HepG2 (cell line): ENCODE measurements around the gene PRR15L. TPM values are rescaled to one million over a fixed set of nuclear protein-coding genes. Genes with fewer than 3 reads are reported as not detected.

Experiments
- ATAC-seq: fragments of 200-7000 bp; cut with Tn5 transposase; 3 replicates; pipeline ENCODE4 v1.9.1; 2020; ENCODE audit warnings: mild to moderate bottlenecking, moderate library complexity
- BruUV-seq: library from RNA; stranded (reverse); fragments of 400-500 nt; replicated peaks from 2 replicates; lab custom pipeline; 2021; lab: Mats Ljungman, UMichigan
- CTCF ChIA-PET: fragments of 300-600 bp; formaldehyde crosslinking; extraction: SDS; loops from one replicate; lab custom pipeline; 2021; ENCODE audit warnings: low total read pairs, inconsistent platforms, low intra/inter-chr PET ratio; lab: Yijun Ruan, JAX
- POLR2A ChIA-PET: fragments of 350-600 bp; sonication (Branson Sonifier 250); formaldehyde crosslinking; loops from one replicate; lab custom pipeline; 2020; ENCODE audit warnings: antibody characterized with exemption, inconsistent platforms; lab: Yijun Ruan, JAX
- DNase-seq: peaks from one replicate; pipeline ENCODE4 v3.0.0-alpha.2; 2015; ENCODE audit warnings: low spot score
- FAIRE-seq: peaks from 3 replicates; lab custom pipeline; 2011; peaks lifted over from hg19 to GRCh38; lab: Jason Lieb, UNC
- H2AFZ ChIP-seq: one replicate; pipeline ENCODE4 v1.6.1; 2011; ENCODE audit warnings: low read length, inconsistent platforms
- H3K27ac ChIP-seq: fragments of 300-600 bp; 3 replicates; pipeline ENCODE4 v1.8.0; 2011; ENCODE audit warnings: mixed run types, mild to moderate bottlenecking, mixed read lengths, low read length, inconsistent platforms; ENCODE audit not compliant: insufficient read depth; ENCODE audit errors: extremely low read length
- H3K27me3 ChIP-seq, 2 experiments: fragments of 200-600 bp in 1 of 2; 2 replicates in 1 of 2; 3 replicates in 1 of 2; pipeline versions ENCODE4 v1.6.0 to v1.8.0; 2011; ENCODE audit warnings: low read length in 2 of 2, mild to moderate bottlenecking in 2 of 2, moderate library complexity in 2 of 2, inconsistent platforms in 1 of 2; ENCODE audit not compliant: insufficient read depth in 2 of 2, control insufficient read depth in 1 of 2
- H3K36me3 ChIP-seq, 2 experiments: fragments of 200-600 bp in 1 of 2; replicated peaks in 1 of 2; 2 replicates in 1 of 2; 3 replicates in 1 of 2; pipeline versions ENCODE4 v1.5.1 to v1.8.0; 2011; ENCODE audit warnings: low read length in 2 of 2, inconsistent platforms in 1 of 2; ENCODE audit not compliant: insufficient read depth in 2 of 2, control insufficient read depth in 1 of 2
- H3K4me1 ChIP-seq: 2 replicates; pipeline ENCODE4 v1.5.1; 2012; ENCODE audit warnings: low read length, inconsistent platforms; ENCODE audit not compliant: insufficient read depth
- H3K4me2 ChIP-seq: 2 replicates; pipeline ENCODE4 v1.6.0; 2011; ENCODE audit warnings: low read depth, low read length, inconsistent platforms
- H3K4me3 ChIP-seq, 3 experiments: fragments of 200-600 bp in 1 of 3; sonication (generic), shearing (Covaris generic) in 1 of 3; replicated peaks in 1 of 3; 2 replicates each; pipeline ENCODE4 v1.5.1; 2011 to 2016; ENCODE audit warnings: low read length in 3 of 3, inconsistent platforms in 2 of 3, low read depth in 2 of 3, mild to moderate bottlenecking in 2 of 3, control low read depth in 1 of 3, mixed read lengths in 1 of 3; ENCODE audit not compliant: insufficient read depth in 1 of 3
- H3K79me2 ChIP-seq: one replicate; pipeline ENCODE4 v1.6.1; 2011; ENCODE audit warnings: low read length, inconsistent platforms; ENCODE audit not compliant: insufficient read depth
- H3K9ac ChIP-seq: 2 replicates; pipeline ENCODE4 v1.6.0; 2011; ENCODE audit warnings: mild to moderate bottlenecking, low read depth, low read length, inconsistent platforms; ENCODE audit not compliant: insufficient read depth
- H3K9me3 ChIP-seq: 2 replicates; pipeline ENCODE4 v1.5.1; 2012; ENCODE audit warnings: mild to moderate bottlenecking, low read length
- H4K20me1 ChIP-seq: 2 replicates; pipeline ENCODE4 v1.6.0; 2011; ENCODE audit warnings: inconsistent platforms, mild to moderate bottlenecking, low read length, moderate library complexity; ENCODE audit not compliant: insufficient read depth
- ARNTL ChIP-seq: sonication (generic); formaldehyde crosslinking; IDR thresholded peaks from 2 replicates; pipeline ENCODE4 v1.4.0; 2020; ENCODE audit warnings: mild to moderate bottlenecking, missing genetic modification reagents
- CCDC6 ChIP-seq: sonication (generic); formaldehyde crosslinking; IDR thresholded peaks from 2 replicates; pipeline ENCODE4 v1.8.1; 2022; ENCODE audit warnings: mild to moderate bottlenecking, missing genetic modification reagents, moderate library complexity
- DNMT3B ChIP-seq: conservative IDR thresholded peaks from 2 replicates; pipeline ENCODE4 v1.6.1; 2016; ENCODE audit warnings: missing biosample characterization, control low read depth
- KLF16 ChIP-seq, 2 experiments: sonication (generic) in 1 of 2; formaldehyde crosslinking in 1 of 2; IDR thresholded peaks; 2 replicates each; pipeline versions ENCODE4 v1.6.1 to v1.8.0; 2016 to 2023; ENCODE audit warnings: missing genetic modification reagents in 2 of 2, missing compliant biosample characterization in 1 of 2
- MED8 ChIP-seq: sonication (generic); formaldehyde crosslinking; IDR thresholded peaks from 2 replicates; pipeline ENCODE4 v1.8.1; 2023; ENCODE audit warnings: mild to moderate bottlenecking, missing genetic modification reagents; ENCODE audit not compliant: insufficient replicate concordance
- SATB2 ChIP-seq: sonication (generic); formaldehyde crosslinking; IDR thresholded peaks from 2 replicates; pipeline ENCODE4 v1.5.0; 2020; ENCODE audit warnings: missing genetic modification reagents
- SKI ChIP-seq: fragments of 450-650 bp; IDR thresholded peaks from one replicate; pipeline ENCODE4 v1.6.1; 2018; ENCODE audit warnings: mild to moderate bottlenecking; ENCODE audit not compliant: partially characterized antibody
- XRCC5 ChIP-seq: fragments of 200-400 bp; formaldehyde crosslinking; optimal IDR thresholded peaks from 2 replicates; pipeline ENCODE3; 2017; ENCODE audit warnings: mild to moderate bottlenecking, low read length
- YEATS4 ChIP-seq: sonication (generic); formaldehyde crosslinking; IDR thresholded peaks from 2 replicates; pipeline ENCODE4 v1.4.0; 2020; ENCODE audit warnings: missing genetic modification reagents, borderline replicate concordance
- ZFP1 ChIP-seq: IDR thresholded peaks from 2 replicates; pipeline ENCODE4 v1.6.1; 2016
- ZFY ChIP-seq: sonication (generic); formaldehyde crosslinking; IDR thresholded peaks from 2 replicates; pipeline ENCODE4 v1.4.0; 2020; ENCODE audit warnings: missing genetic modification reagents
- ZMYM4 ChIP-seq: sonication (generic); formaldehyde crosslinking; IDR thresholded peaks from 2 replicates; pipeline ENCODE4 v1.8.1; 2023; ENCODE audit warnings: mild to moderate bottlenecking, missing genetic modification reagents
- ZNF629 ChIP-seq: sonication (generic); formaldehyde crosslinking; conservative IDR thresholded peaks from 2 replicates; pipeline ENCODE4 v1.5.0; 2020; ENCODE audit warnings: missing genetic modification reagents
- WGBS: methylation state at CpG from one replicate; pipeline ENCODE4 v1.1.6; 2017; ENCODE audit warnings: low lambda C conversion rate; 5-methylcytosine and 5-hydroxymethylcytosine counted together
- in situ Hi-C: cut with HindIII; loops from 2 replicates; pipeline ENCODE4 v1.10.0; 2017; ENCODE audit warnings: low pct_unique_long_range_greater_than_20kb; ENCODE audit not compliant: extremely low pct_ligation_motif_present
- intact Hi-C: fragments of 100-400 bp; cut with micrococcal nuclease; formaldehyde crosslinking; loops from one replicate; pipeline ENCODE4 v1.10.0; 2022; ENCODE audit not compliant: unreplicated experiment
- polyA plus RNA-seq, 8 experiments: library from polyadenylated mRNA; depleted of rRNA in 3 of 8; stranded (reverse) in 7 of 8; unstranded in 1 of 8; fragments of >200 nt; fragmentation: Illumina TruSeq in 4 of 8; extraction: Trizol in 4 of 8; gene quantifications; 2 replicates each; pipeline versions ENCODE4 v1.2.1 to v1.2.3, GENCODE V29; 2011 to 2016; ENCODE audit warnings: low read depth in 4 of 8, missing spikeins in 1 of 8, mixed read lengths in 1 of 8; ENCODE audit not compliant: insufficient read depth in 1 of 8
- total RNA-seq, 5 experiments: library from RNA; depleted of rRNA; stranded (reverse); fragments of >200 nt; fragmentation: Illumina TruSeq; extraction: Trizol; gene quantifications; 2 replicates each; pipeline ENCODE4 v1.2.3, GENCODE V29; 2016; ENCODE audit warnings: low read depth in 1 of 5
- TF ChIP-seq, protein P1 (sequence below), 2 experiments: fragments of 450-650 bp in 1 of 2; sonication (generic) in 1 of 2; formaldehyde crosslinking in 1 of 2; IDR thresholded peaks; 2 replicates each; pipeline versions ENCODE4 v1.6.1 to v1.8.0; 2016 to 2022; ENCODE audit warnings: antibody characterized with exemption in 1 of 2, mild to moderate bottlenecking in 1 of 2, missing genetic modification reagents in 1 of 2
- TF ChIP-seq, protein P2 (sequence below): sonication (generic); formaldehyde crosslinking; conservative IDR thresholded peaks from 2 replicates; pipeline ENCODE4 v1.4.0; 2020; ENCODE audit warnings: missing genetic modification reagents

Gene PRR15L
- total and polyA plus RNA-seq, 2 of the 13 experiments (the other 11 are each of a cell fraction or from before 2014, with no cell fraction given), result 0.44 to 2.0 TPM

- H3K79me2 ChIP-seq, result peaks cover 17% of the 10 kb centered on the region
- H3K4me2 ChIP-seq, result no peak overlapping the region
- in situ Hi-C loops, result no loop called here
- BruUV-seq, result no TSS peak
- H3K9ac ChIP-seq, result no peak overlapping the region
- no peak overlapping the region for H3K4me3 ChIP-seq
- POLR2A ChIA-PET, result interaction anchor here (9.9 kb wide), 1 partner anchor 18 kb away, joined by 267 read pairs; the partner anchor contains the start of gene PRR15L
- H3K9me3 ChIP-seq, result no peaks in the 10 kb centered on the region
- peaks cover 19 to 41% of the 10 kb centered on the region in 2 experiments for H3K36me3 ChIP-seq
- CTCF ChIA-PET, result no interaction called here
- no peaks in the 10 kb centered on the region; a peak in 1 of 5 replicates for H3K27me3 ChIP-seq
- peaks cover under 1% of the 10 kb centered on the region; the same call in 1 of the 2 replicates for H4K20me1 ChIP-seq
- intact Hi-C loops, result no loop called here
- DNase-seq (no peak), ATAC-seq (no peak), FAIRE-seq (no peak)
- H3K27ac ChIP-seq, result no peak overlapping the region
- peaks cover 30% of the 10 kb centered on the region for H3K4me1 ChIP-seq
- H2AFZ ChIP-seq, result no peak overlapping the region
- WGBS, result 97% methylated on average over 8 of the region's 8 CpGs
- TF ChIP-seq DNMT3B (CRISPR knock-in tag) (no peak), KLF16 (CRISPR knock-in tag; IDR thresholded peaks at IDR 0.05) (no peak), ZFY (CRISPR knock-in tag) (no peak), MED8 (CRISPR knock-in tag) (no peak), SKI (no peak), ZFP1 (CRISPR knock-in tag) (no peak), CCDC6 (CRISPR knock-in tag) (no peak), ZNF629 (CRISPR knock-in tag) (no peak), ARNTL (CRISPR knock-in tag) (no peak), SATB2 (CRISPR knock-in tag) (no peak), ZMYM4 (no peak), XRCC5 (no peak), YEATS4 (CRISPR knock-in tag) (no peak)
- TF ChIP-seq, protein P1, sequence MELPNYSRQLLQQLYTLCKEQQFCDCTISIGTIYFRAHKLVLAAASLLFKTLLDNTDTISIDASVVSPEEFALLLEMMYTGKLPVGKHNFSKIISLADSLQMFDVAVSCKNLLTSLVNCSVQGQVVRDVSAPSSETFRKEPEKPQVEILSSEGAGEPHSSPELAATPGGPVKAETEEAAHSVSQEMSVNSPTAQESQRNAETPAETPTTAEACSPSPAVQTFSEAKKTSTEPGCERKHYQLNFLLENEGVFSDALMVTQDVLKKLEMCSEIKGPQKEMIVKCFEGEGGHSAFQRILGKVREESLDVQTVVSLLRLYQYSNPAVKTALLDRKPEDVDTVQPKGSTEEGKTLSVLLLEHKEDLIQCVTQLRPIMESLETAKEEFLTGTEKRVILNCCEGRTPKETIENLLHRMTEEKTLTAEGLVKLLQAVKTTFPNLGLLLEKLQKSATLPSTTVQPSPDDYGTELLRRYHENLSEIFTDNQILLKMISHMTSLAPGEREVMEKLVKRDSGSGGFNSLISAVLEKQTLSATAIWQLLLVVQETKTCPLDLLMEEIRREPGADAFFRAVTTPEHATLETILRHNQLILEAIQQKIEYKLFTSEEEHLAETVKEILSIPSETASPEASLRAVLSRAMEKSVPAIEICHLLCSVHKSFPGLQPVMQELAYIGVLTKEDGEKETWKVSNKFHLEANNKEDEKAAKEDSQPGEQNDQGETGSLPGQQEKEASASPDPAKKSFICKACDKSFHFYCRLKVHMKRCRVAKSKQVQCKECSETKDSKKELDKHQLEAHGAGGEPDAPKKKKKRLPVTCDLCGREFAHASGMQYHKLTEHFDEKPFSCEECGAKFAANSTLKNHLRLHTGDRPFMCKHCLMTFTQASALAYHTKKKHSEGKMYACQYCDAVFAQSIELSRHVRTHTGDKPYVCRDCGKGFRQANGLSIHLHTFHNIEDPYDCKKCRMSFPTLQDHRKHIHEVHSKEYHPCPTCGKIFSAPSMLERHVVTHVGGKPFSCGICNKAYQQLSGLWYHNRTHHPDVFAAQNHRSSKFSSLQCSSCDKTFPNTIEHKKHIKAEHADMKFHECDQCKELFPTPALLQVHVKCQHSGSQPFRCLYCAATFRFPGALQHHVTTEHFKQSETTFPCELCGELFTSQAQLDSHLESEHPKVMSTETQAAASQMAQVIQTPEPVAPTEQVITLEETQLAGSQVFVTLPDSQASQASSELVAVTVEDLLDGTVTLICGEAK (IDR thresholded peaks at IDR 0.05), result no peak
- TF ChIP-seq, protein P1 (CRISPR knock-in tag; IDR thresholded peaks at IDR 0.05), result no peak
- TF ChIP-seq, protein P2, sequence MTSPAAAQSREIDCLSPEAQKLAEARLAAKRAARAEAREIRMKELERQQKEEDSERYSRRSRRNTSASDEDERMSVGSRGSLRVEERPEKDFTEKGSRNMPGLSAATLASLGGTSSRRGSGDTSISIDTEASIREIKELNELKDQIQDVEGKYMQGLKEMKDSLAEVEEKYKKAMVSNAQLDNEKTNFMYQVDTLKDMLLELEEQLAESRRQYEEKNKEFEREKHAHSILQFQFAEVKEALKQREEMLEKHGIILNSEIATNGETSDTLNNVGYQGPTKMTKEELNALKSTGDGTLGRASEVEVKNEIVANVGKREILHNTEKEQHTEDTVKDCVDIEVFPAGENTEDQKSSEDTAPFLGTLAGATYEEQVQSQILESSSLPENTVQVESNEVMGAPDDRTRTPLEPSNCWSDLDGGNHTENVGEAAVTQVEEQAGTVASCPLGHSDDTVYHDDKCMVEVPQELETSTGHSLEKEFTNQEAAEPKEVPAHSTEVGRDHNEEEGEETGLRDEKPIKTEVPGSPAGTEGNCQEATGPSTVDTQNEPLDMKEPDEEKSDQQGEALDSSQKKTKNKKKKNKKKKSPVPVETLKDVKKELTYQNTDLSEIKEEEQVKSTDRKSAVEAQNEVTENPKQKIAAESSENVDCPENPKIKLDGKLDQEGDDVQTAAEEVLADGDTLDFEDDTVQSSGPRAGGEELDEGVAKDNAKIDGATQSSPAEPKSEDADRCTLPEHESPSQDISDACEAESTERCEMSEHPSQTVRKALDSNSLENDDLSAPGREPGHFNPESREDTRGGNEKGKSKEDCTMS (CRISPR knock-in tag), result no peak
Measured at GRCh38 chr17:47973541-47973940, 15.9 kb upstream of the PRR15L start.
